GM23338 (cell line): ENCODE measurements around the gene SERP2. TPM values are rescaled to one million over a fixed set of nuclear protein-coding genes. Genes with fewer than 3 reads are reported as not detected.

ENCODE experiments used
- ATAC-seq: fragments of 200-7000 bp; cut with Tn5 transposase; 3 replicates; pipeline ENCODE4 v1.9.1; 2020
- DNase-seq: peaks from one replicate; pipeline ENCODE4 v3.0.0-alpha.2; 2015; ENCODE audit warnings: low spot score
- H2AFZ ChIP-seq: fragments of 200-600 bp; sonication (generic); 2 replicates; pipeline ENCODE4 v1.8.0; 2016; ENCODE audit warnings: antibody characterized with exemption, mild to moderate bottlenecking, moderate library complexity
- H3F3A ChIP-seq: fragments of 200-600 bp; sonication (generic); replicated peaks from 2 replicates; pipeline ENCODE4 v1.8.0; 2017; ENCODE audit warnings: antibody characterized with exemption, mixed run types, low read depth
- H3K27ac ChIP-seq: fragments of 200-600 bp; sonication (generic); 2 replicates; pipeline ENCODE4 v1.6.1; 2016; ENCODE audit warnings: low read depth
- H3K27me3 ChIP-seq: fragments of 200-600 bp; sonication (generic); 2 replicates; pipeline ENCODE4 v1.8.0; 2016; ENCODE audit warnings: mild to moderate bottlenecking, mixed run types, moderate library complexity; ENCODE audit not compliant: insufficient read depth
- H3K36me3 ChIP-seq: fragments of 200-600 bp; sonication (generic); 2 replicates; pipeline ENCODE4 v1.8.0; 2016; ENCODE audit warnings: mild to moderate bottlenecking; ENCODE audit not compliant: insufficient read depth
- H3K4me1 ChIP-seq: fragments of 200-600 bp; sonication (generic); 2 replicates; pipeline ENCODE4 v1.8.0; 2016; ENCODE audit warnings: mild to moderate bottlenecking, moderate library complexity; ENCODE audit not compliant: insufficient read depth
- H3K4me2 ChIP-seq: fragments of 200-600 bp; sonication (generic); 2 replicates; pipeline ENCODE4 v1.7.1; 2017; ENCODE audit warnings: mixed run types
- H3K4me3 ChIP-seq: fragments of 200-600 bp; sonication (generic); 2 replicates; pipeline ENCODE4 v1.6.1; 2016; ENCODE audit warnings: mixed run types
- H3K79me2 ChIP-seq: fragments of 200-600 bp; sonication (generic); replicated peaks from 2 replicates; pipeline ENCODE4 v1.8.0; 2017; ENCODE audit warnings: mild to moderate bottlenecking; ENCODE audit not compliant: insufficient read depth
- H3K9me2 ChIP-seq: fragments of 200-600 bp; sonication (generic); 2 replicates; pipeline ENCODE4 v1.8.0; 2017; ENCODE audit not compliant: insufficient read depth
- H4K20me1 ChIP-seq: fragments of 200-600 bp; sonication (generic); replicated peaks from 2 replicates; pipeline ENCODE4 v1.8.0; 2017; ENCODE audit warnings: mild to moderate bottlenecking; ENCODE audit not compliant: insufficient read depth
- H3K27ac Mint-ChIP-seq: 2 replicates; pipeline ENCODE4 v1.8.0; 2020; ENCODE audit warnings: inconsistent platforms, mild to moderate bottlenecking, moderate library complexity, mixed read lengths
- H3K27me3 Mint-ChIP-seq: 3 replicates; pipeline ENCODE4 v1.8.0; 2022; ENCODE audit warnings: low read depth, mild to moderate bottlenecking, moderate library complexity, mixed read lengths, inconsistent platforms; ENCODE audit not compliant: insufficient read depth, poor library complexity
- H3K36me3 Mint-ChIP-seq: 3 replicates; pipeline ENCODE4 v1.8.0; 2021; ENCODE audit warnings: low read depth, mild to moderate bottlenecking, inconsistent platforms, moderate library complexity, mixed read lengths
- H3K4me1 Mint-ChIP-seq: 3 replicates; pipeline ENCODE4 v1.8.0; 2020; ENCODE audit warnings: mild to moderate bottlenecking, inconsistent platforms, mixed read lengths
- H3K4me3 Mint-ChIP-seq: 3 replicates; pipeline ENCODE4 v1.8.0; 2021; ENCODE audit warnings: moderate library complexity, mild to moderate bottlenecking, inconsistent platforms, mixed read lengths
- H3K9me3 Mint-ChIP-seq: 3 replicates; pipeline ENCODE4 v1.8.0; 2020; ENCODE audit warnings: moderate library complexity, mild to moderate bottlenecking, inconsistent platforms, mixed read lengths
- CREB1 ChIP-seq: fragments of 250-450 bp; sonication (Bioruptor Pico); IDR thresholded peaks from 2 replicates; pipeline ENCODE4 v1.5.0; 2020; ENCODE audit warnings: low read depth, mild to moderate bottlenecking, moderate library complexity
- CTCF ChIP-seq, 2 experiments: fragments of 200-600 bp in 1 of 2; sonication (generic) in 1 of 2; conservative IDR thresholded peaks; 2 replicates each; pipeline versions ENCODE4 v1.5.1 to v1.6.1; 2016 to 2017; ENCODE audit warnings: antibody characterized with exemption in 2 of 2, low read depth in 2 of 2, mild to moderate bottlenecking in 2 of 2, moderate library complexity in 1 of 2
- REST ChIP-seq: IDR thresholded peaks from one replicate; pipeline ENCODE4 v1.6.1; 2018; ENCODE audit warnings: antibody characterized with exemption; ENCODE audit not compliant: unreplicated experiment
- ZNF462 ChIP-seq: fragments of 250-450 bp; sonication (Bioruptor Pico); IDR thresholded peaks from 2 replicates; pipeline ENCODE4 v1.5.0; 2020; ENCODE audit warnings: mild to moderate bottlenecking, moderate library complexity
- polyA plus RNA-seq: library from polyadenylated mRNA; unstranded; fragments of >200 nt; fragmentation: Nextera tagmentation; extraction: Ambion mirVana; gene quantifications from 2 replicates; pipeline ENCODE4 v1.2.1, GENCODE V29; 2016
- total RNA-seq: library from RNA; depleted of rRNA; stranded (reverse); fragments of >200 nt; shearing (Covaris generic); gene quantifications from 2 replicates; pipeline ENCODE4 v1.2.3, GENCODE V29; 2014

Gene SERP2
- total and polyA plus RNA-seq, 2 experiments from 2014 or later, result 0.59 to 3.4 TPM

GRCh38 chr13:44404261-44405132, 30.9 kb downstream of the SERP2 start (continued):
- TF ChIP-seq ZNF462 (CRISPR knock-in tag) (no peak), CREB1 (CRISPR knock-in tag) (no peak)

GRCh38 chr13:44406617-44407016, 33.0 kb downstream of the SERP2 start:
- Histone ChIP-seq H3F3A (0 out of 2 replicates have a peak, but pooled peaks cover 2% of the 10 kb centered on the region), H3K79me2 (no peaks in the 10 kb centered on the region), H3K4me3 (no peak overlapping the region), H3K4me1 (peaks cover 60% of the 10 kb centered on the region), H2AFZ (no peak overlapping the region), H3K36me3 (no peaks in the 10 kb centered on the region), H4K20me1 (no peaks in the 10 kb centered on the region), H3K9me2 (no peaks in the 10 kb centered on the region), H3K4me2 (no peak overlapping the region), H3K27ac (no peak overlapping the region), H3K27me3 (no peaks in the 10 kb centered on the region)
- Mint-ChIP-seq H3K9me3 (no peaks in the 10 kb centered on the region), H3K4me3 (no peak overlapping the region), H3K36me3 (no peaks in the 10 kb centered on the region), H3K4me1 (peaks cover 60% of the 10 kb centered on the region), H3K27me3 (peaks cover 10% of the 10 kb centered on the region), H3K27ac (no peak overlapping the region)
- ATAC-seq (no peak), DNase-seq (no peak)
- no peak for TF ChIP-seq REST
- TF ChIP-seq CREB1 (CRISPR knock-in tag), result no peak
- TF ChIP-seq CTCF (conservative IDR thresholded peaks at IDR 0.05; ENCODE audit: low read depth in 2 of 2), result no peak
